NT2/D1 (cell line): Measurements from ENCODE around the gene F2.
"Not testable (repeated sequence)": the region's sequence is repeated elsewhere in the genome, so short reads cannot be mapped to it uniquely, and the experiment has no call there.

ENCODE experiments used
- DNase-seq: peaks from one replicate; pipeline ENCODE4 v3.0.0-alpha.2; 2011; ENCODE audit warnings: low read depth, low spot score
- H3K27me3 ChIP-seq: 2 replicates; pipeline ENCODE4 v1.6.0; 2011; ENCODE audit warnings: mild to moderate bottlenecking; ENCODE audit not compliant: insufficient read length, insufficient read depth
- H3K36me3 ChIP-seq: 2 replicates; pipeline ENCODE4 v1.6.1; 2011; ENCODE audit warnings: mild to moderate bottlenecking, low read length, mixed read lengths; ENCODE audit not compliant: insufficient read depth, insufficient read length
- H3K4me1 ChIP-seq: 2 replicates; pipeline ENCODE4 v1.5.1; 2011; ENCODE audit not compliant: insufficient read depth, insufficient read length
- H3K4me3 ChIP-seq: 2 replicates; pipeline ENCODE4 v1.5.1; 2011; ENCODE audit warnings: low read depth; ENCODE audit not compliant: insufficient read length
- H3K9ac ChIP-seq: 2 replicates; pipeline ENCODE4 v1.6.0; 2011; ENCODE audit warnings: low read depth; ENCODE audit not compliant: insufficient read length
- H3K9me3 ChIP-seq: 2 replicates; pipeline ENCODE4 v1.5.1; 2011; ENCODE audit warnings: mild to moderate bottlenecking, low read length; ENCODE audit not compliant: insufficient read depth
- SUZ12 ChIP-seq: IDR thresholded peaks from 2 replicates; pipeline ENCODE4 v1.6.1; 2011; ENCODE audit not compliant: insufficient read length, insufficient read depth; ENCODE audit errors: extremely low read depth
- YY1 ChIP-seq: IDR thresholded peaks from 2 replicates; pipeline ENCODE4 v1.6.1; 2011; ENCODE audit not compliant: insufficient read length, insufficient read depth
- ZNF274 ChIP-seq: IDR thresholded peaks from 2 replicates; pipeline ENCODE4 v1.6.1; 2011; ENCODE audit warnings: mild to moderate bottlenecking, low read depth, low read length

The F2 gene

DNA sequence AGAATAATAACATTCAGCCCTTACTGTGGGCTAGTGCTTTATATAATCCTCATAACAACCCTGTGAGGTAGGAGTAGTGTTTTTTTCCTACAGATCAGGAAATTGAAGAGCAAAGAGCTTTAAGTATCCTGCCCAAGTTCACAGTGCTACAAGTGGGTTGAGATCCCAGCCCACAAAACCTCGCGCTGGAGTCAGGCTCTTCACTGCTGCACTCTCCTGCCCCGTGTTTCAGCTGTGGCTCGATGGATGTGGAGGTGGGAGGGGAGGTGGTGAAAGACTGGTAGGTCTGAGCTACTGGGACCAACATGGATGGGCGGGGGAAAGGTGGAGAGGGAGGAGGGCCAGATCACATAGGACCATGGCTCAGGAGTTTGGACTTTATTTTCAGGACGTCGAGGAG is 12.1 kb upstream of the F2 start:
- H3K9me3 ChIP-seq = no peaks in the 10 kb centered on the region
- H3K4me3 ChIP-seq = no peak overlapping the region
- no peak overlapping the region for H3K9ac ChIP-seq
- DNase-seq = no peak
- no peaks in the 10 kb centered on the region for H3K27me3 ChIP-seq
- TF ChIP-seq SUZ12 = no peak
- no peak for TF ChIP-seq YY1
- TF ChIP-seq ZNF274 = no peak
- H3K4me1 ChIP-seq = no peaks in the 10 kb centered on the region
- H3K36me3 ChIP-seq = peaks cover 80% of the 10 kb centered on the region

DNA sequence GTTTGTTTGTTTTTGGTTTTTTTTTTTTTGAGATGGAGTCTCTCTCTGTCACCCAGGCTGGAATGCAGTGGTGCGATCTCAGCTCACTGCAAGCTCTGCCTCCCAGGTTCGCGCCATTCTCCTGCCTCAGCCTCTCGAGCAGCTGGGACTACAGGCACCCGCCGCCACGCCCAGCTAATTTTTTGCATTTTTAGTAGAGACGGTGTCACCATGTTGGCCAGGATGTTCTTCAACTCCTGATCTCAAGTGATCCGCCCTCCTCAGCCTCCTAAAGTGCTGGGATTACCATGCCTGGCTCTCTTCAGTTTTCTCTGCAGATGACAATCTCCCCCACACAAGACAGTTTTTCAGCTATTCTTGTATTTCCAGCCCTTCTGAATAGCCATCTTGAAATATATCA is 9.7 kb upstream of the F2 start:
- not testable (repeated sequence) for DNase-seq, H3K4me3 ChIP-seq, H3K4me1 ChIP-seq, H3K9me3 ChIP-seq, H3K27me3 ChIP-seq, H3K9ac ChIP-seq
- H3K36me3 ChIP-seq = peaks cover 57% of the 10 kb centered on the region

DNA sequence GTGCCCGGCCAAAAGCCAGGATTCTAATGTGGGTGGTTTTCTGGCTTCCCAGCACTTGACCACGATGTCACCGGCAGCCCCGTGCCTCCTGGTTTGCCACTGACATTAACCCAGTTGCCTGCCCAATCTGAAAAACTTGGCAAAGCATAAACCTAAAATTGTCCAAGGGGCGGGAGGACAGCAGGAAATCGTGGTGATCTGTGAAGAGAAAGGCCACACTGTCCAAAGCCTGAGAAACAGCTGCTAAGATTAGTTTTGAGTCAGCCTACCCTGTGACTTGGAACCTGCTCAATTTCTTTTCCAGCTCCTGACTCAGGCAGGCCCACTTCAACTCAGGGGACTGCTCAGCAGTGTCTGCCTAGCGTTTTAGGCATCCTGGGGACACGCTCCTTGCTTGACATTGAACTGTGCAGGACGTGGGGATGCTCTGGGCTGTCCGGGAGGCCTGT is 8.2 kb upstream of the F2 start:
- H3K9ac ChIP-seq = no peak overlapping the region

DNA sequence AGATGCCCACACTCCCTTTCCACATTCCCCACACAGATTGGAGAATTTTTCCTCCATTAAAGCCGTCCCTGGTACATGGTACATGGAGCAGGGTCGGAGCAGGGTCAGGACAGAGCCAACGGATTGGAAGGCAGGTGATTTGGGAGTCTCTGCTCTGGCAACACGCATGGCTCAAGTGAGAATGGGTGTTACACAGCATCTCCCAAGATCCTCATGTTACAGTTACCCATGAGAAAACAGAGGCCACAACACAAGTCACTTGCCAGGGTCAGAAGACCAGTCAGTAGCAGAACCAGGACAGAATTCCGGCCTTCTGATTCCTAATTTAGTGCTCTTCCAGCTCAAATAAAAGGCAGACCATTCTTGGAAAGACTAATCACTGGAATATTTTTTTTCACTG is 7.7 kb upstream of the F2 start:
- TF ChIP-seq YY1 (no peak), SUZ12 (no peak), ZNF274 (no peak)
- no peaks in the 10 kb centered on the region for H3K4me1 ChIP-seq

More for the DNA sequence above, 8.2 kb upstream of the F2 start:
- Histone ChIP-seq H3K9me3 (no peaks in the 10 kb centered on the region), H3K27me3 (no peaks in the 10 kb centered on the region), H3K4me3 (no peak overlapping the region), H3K4me1 (no peaks in the 10 kb centered on the region), H3K36me3 (peaks cover 42% of the 10 kb centered on the region)
- DNase-seq = no peak
- TF ChIP-seq ZNF274 = no peak
- TF ChIP-seq SUZ12 = no peak
- TF ChIP-seq YY1 = no peak

DNA sequence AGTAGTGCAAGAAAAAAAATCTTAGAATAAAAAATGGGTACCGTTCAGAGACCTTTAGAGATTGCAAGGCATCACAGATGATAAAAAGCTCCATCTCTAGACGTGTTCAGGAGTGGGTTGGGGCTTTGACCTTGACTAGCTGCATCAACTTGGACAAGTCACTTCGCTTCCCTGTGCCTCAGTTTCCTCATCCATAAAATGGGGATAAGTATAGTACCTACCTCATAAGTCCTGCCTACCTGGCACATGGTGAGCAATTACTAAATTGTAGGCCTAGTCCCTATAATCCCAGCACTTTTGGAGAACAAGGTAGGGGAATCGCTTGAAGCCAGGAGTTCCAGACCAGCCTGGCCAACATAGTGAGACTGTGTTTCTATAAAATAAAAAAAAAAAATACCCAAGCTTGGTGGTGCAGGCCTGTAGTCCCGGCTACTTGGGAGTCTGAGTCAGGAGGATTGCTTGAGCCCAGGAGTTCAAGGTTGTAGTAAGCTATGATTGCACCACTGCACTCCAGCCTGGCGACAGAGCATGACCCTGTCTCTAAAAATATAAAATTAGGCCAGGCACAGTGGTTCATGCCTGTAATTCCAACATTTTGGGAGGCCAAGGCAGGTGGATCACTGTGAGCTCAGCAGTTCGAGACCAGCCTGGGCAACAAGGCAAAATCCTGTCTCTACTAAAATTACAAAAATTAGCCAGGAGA is 6.0 kb upstream of the F2 start:
- DNase-seq = no peak
- TF ChIP-seq ZNF274 (no peak), YY1 (no peak), SUZ12 (no peak)
- Histone ChIP-seq H3K4me3 (no peak overlapping the region), H3K9ac (no peak overlapping the region), H3K4me1 (peaks cover under 1% of the 10 kb centered on the region), H3K36me3 (peaks cover 21% of the 10 kb centered on the region), H3K9me3 (no peaks in the 10 kb centered on the region), H3K27me3 (no peaks in the 10 kb centered on the region)

More for the DNA sequence above, 7.7 kb upstream of the F2 start:
- no peak overlapping the region for H3K4me3 ChIP-seq
- H3K9me3 ChIP-seq = no peaks in the 10 kb centered on the region
- H3K9ac ChIP-seq = no peak overlapping the region
- DNase-seq = no peak
- H3K27me3 ChIP-seq = no peaks in the 10 kb centered on the region
- peaks cover 38% of the 10 kb centered on the region for H3K36me3 ChIP-seq

DNA sequence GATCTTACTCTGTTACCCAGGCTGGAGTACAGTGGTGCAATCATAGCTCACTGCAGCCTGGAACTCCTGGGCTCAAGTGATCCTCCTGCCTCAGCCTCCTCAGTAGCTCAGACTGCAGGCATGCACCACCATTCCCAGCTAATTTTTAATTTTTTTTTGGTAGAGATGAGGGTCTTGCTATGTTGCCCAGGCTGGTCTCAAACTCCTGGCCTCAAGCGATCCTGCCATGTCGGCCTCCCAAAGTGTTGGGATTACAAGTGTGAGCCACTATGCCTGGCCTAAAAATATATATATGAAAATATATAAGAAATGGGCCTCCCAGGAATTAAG is 1.2 kb upstream of the F2 start:
- not testable (repeated sequence) for H3K9ac ChIP-seq, H3K9me3 ChIP-seq, DNase-seq, H3K36me3 ChIP-seq, H3K4me3 ChIP-seq, H3K27me3 ChIP-seq
- H3K4me1 ChIP-seq = peaks cover 11% of the 10 kb centered on the region

DNA sequence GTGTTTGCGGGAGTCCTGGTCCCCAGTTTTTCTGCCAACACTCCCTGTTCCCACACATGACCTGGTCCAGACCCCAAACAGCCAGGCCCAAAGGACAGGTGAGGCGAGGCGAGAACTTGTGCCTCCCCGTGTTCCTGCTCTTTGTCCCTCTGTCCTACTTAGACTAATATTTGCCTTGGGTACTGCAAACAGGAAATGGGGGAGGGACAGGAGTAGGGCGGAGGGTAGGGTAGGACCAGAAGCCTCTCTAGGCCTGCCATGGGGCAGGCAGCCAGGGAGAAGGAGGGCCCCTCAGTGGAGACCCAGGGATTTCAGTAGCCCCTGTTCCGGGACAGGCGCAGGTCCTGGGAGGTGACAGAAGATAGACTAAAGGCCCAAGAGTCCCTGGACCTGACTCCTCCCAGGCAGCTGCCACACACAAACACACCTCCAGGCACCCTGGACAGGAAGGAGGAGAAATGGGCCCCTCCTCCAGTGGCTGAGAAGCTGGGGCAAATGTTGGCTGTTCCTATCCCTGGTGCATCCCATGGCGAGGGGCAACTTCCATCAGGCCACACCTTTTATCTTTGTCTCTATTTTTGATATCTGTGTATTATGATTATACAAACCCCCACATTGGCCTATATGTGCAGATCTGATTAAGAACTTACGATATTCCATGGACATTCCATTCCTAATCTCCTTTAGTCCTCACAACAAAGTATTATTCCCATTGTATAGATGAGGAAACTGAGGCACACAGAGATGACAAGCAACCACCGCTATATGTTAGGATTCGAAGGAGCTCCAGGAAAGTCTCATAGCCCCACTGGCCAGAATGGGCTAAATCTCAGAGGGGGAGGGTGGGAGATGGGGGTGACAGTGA is 626 bp upstream of the F2 start:
- Histone ChIP-seq H3K36me3 (no peaks in the 10 kb centered on the region), H3K9ac (peak overlapping the region; percentile 44), H3K27me3 (no peaks in the 10 kb centered on the region), H3K4me1 (peaks cover 11% of the 10 kb centered on the region), H3K9me3 (no peaks in the 10 kb centered on the region), H3K4me3 (no peak overlapping the region)
- no peak for DNase-seq
- TF ChIP-seq ZNF274 = no peak
- no peak for TF ChIP-seq SUZ12
- TF ChIP-seq YY1 = no peak
